HG02623 (cell line): ENCODE results near the gene TP53AIP1.

Source experiments
- ATAC-seq: cut with Tn5 transposase; IDR thresholded peaks from one replicate; pipeline ENCODE4 v1.9.1; 2021; ENCODE audit warnings: moderate library complexity; ENCODE audit not compliant: unreplicated experiment

Gene TP53AIP1

DNA sequence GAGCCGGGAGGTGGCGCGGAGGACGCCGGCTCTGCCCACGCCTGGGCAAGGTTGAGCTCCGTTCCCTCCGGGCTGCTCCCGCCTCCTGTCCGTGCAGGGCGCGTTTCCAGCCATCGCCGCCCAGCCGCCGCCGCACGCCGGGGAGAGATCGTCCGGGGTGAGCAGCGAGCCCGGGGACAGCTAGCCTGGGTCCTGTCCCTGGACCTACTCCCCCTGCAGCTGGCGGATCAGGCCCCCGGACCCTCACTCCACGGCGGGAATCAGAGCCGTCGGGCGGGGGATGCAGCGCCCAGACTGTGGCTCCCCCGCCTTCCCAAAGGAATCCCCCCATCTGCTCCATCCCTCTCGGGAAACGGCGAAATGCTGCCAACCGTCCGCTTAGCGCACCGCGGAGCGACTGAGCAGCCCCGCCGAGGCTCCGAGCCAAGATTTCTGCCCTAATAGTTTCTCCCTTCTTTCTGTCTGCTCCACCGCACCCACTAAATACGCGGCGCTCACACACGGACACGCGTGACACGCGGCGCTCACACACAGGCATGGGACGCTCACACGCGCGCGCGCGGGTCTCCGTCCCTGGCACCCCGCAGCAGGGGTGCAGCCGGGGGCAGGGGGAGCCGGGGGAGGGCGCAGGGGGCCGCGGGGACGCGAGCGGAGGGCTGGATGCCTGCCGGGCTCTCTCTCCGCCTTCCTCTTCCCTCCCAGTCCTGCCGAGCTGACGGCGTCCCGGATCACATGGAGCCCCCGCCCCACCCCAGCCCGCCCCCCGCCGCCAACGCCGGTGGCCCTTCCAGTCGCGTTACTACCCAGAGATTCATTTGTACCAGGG, 51.9 kb downstream of the TP53AIP1 start, which contains the start of gene KCNJ5:
Gene KCNJ5 (plus strand): TSS at position 814 of the 826 bp plus-strand sequence. CDS start 19,918 bp downstream, outside the sequence.
- no peak for ATAC-seq

DNA sequence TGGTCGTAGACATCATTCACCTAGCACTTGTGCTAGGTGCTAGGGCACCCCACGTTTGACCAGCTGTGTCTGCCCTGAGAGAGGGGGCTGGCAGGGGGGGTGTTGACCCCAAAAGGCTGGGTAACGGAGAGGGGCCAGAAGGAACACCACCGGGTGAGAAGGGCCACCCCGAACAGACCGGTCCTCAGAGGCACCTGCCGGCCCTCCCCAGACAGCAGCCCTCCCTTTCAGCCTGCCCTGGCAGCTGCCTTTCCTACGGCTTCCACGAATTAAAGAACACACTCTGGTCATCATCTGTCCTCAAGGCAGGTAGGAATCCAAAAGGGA, 52.5 kb downstream of the TP53AIP1 start:
- ATAC-seq = no peak

DNA sequence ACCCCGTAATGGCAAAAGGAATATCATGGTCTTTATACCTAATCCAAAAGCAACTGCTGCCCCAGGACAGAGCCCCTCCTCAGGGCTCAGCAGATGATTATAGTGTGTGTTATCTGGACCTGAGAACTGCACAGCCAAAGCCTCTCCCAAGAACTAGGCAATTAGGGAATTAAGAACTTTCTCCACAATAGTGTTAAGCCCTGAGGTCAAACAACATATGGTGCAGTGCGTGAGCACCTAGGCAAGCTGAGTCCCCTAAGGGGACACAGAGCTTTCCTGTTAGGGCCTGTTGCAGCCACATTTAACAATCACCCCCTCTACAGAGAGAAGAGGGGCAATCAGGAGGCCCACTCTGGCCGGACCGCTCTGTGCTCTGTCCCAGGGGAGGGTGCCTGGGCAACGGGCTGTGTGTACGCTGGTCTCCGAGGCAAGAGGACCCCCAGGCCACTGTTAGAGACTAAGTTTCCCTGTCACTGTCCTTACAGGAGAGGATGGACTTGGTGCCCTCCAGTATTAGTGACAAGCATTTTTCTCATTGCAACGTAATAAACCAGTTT, 52.9 kb downstream of the TP53AIP1 start:
- ATAC-seq = no peak

DNA sequence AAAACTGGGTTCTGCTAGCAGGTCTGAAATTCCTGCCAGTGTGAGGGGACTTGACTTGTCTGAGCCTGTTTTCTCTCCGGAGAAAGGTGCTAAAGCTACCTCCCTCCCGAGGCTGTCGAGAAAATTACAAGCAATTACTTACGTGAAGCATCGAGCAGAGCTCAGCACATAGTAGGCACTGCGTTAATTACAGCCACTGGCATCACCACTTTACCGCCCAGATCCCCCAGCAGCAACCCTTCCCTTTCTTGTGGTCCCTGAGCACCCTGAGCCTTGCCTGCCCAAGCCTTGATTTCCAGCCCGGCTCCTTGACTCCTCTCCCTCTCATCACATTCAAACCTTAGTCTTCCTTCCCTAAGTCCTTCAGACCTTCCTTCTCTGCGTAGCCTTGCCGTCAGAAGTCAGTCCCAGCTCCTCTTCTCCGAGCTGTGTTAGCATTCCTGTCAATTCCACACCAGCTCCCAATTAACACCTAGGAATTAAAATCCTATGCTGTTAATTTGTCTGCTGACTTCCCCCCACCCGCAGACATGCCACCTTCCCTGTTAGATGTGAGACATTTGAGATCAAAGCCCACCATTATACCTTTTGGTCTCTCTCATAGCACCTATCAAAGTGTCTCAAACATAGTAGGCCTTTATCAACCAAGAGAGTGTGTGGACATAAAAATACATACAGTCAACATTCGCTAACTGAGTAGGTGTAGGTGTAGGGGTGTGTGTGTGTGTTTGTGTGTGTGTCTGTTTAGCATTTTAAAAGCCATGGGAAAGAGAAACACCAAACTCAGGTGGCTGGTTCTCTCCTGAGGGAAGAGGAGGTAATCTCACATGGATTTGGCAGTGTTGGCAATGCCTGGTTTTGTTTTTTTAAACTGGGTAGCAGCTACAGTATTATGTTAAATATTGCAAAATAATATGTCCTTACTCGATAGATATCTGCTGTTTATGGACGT, 54.4 kb downstream of the TP53AIP1 start:
- ATAC-seq = no peak

- no peak for ATAC-seq
Measured at GRCh38 chr11:128886406-128887124, 56.1 kb downstream of the TP53AIP1 start.
